GM23248 (cell line): ENCODE data around the gene AVP.

Source experiments
- EZH2 ChIP-seq: fragments of 200-600 bp; sonication (generic); IDR thresholded peaks from 2 replicates; pipeline ENCODE4 v1.6.1; 2018; ENCODE audit warnings: antibody characterized with exemption, mild to moderate bottlenecking; ENCODE audit not compliant: insufficient read depth, poor library complexity, severe bottlenecking
- EZH2phosphoT487 ChIP-seq: fragments of 200-600 bp; sonication (generic); IDR thresholded peaks from 2 replicates; pipeline ENCODE4 v1.6.1; 2018; ENCODE audit warnings: antibody characterized with exemption, moderate library complexity, mild to moderate bottlenecking, low read depth; ENCODE audit not compliant: insufficient read depth

GRCh38 chr20:3119044-3119443, 34.5 kb upstream of the AVP start:
- TF ChIP-seq EZH2 = no peak
- no peak for TF ChIP-seq EZH2phosphoT487
